Occipital lobe (tissue), 2 donors: ENCODE measurements around the gene GLYATL1. TPM values are rescaled to one million over a fixed set of nuclear protein-coding genes. Genes with fewer than 3 reads are reported as not detected.

Experiments used
- DNase-seq: peaks from one replicate; lab custom pipeline; 2025; lab: John Stamatoyannopoulos, UW
- total RNA-seq: library from RNA; depleted of rRNA; stranded (reverse); fragments of >200 nt; gene quantifications from one replicate; pipeline ENCODE4 v1.2.3, GENCODE V29; 2014

The GLYATL1 gene
- total RNA-seq, 1 donor from 2014 or later: 0.78 TPM

DNA sequence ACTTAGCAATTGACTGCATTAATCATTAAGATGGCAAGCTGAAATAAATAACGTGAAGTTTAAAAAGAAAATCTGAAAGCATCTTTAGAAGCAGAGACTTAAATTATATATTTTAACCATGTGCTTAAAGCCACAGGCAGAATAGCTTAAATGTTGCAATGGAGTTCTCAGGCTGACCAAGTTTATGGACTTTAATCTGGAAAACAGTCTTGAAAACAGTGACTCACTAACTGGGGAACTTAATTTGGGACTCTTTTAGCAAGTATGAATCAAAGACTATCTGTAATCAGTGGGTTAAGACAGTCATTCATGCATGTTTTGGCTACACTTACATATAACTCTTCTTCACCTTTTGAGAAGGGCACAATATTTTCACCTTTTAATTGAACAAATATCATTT lies 12.6 kb upstream of the GLYATL1 start:
- DNase-seq: no peak

DNA sequence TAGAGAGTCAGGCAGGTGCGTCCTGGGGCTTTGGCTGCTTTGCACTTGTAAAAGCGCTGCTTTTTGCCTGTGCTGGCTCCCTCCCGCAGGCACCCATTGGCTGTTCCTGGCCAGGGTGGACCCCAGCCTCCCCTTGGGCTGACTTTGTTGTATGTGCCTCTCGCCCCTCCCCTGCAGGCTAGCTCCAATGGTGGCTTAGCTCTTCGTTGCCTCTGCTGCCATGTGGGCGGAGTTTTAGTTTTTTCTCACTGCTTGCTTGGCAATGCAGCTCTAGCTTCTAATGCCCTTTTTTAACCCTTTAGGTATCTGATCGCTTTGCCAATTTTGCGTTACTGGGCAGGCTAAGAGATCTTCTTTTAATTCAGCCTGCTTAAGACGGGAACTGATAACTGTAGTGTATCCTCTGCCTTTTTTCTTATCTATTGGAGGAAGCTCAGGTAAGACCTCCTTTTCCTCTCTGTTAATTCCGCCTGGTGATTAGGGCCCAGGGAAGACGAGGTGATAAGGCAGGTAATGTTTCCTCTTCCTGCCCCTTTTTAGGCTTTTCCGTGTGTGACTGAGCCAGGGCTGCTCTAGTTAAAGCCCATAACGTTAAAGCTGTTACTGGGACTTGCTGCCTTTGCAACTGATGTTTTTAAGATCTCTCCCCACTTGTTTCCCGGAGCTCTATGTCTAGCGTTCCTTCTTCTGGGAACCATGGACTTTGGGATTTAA lies 11.7 kb upstream of the GLYATL1 start:
- DNase-seq: no peak

GRCh38 chr11:58928107-58928499 lies 11.2 kb upstream of the GLYATL1 start:
- DNase-seq: no peak

GRCh38 chr11:58928691-58929090 lies 10.6 kb upstream of the GLYATL1 start:
- no peak for DNase-seq

DNA sequence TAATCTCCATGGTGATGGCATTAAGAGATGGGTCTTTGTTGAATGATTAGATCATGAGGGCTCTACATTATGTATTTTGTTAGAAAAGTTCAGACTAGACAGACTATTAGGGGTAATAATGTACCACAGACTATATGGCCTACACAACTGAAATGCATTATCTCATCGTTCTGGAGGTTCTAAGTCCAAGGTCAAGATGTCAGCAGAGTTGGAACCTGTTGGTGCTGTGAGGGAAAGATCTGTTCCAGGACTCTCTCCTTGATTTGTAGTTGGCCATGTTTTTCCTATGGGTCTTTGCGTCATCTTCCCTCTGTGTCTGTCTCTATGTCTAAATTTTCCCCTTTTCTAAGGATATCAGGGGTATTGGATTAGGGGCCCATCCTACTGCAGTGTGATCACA lies 8.4 kb upstream of the GLYATL1 start:
- no peak for DNase-seq

DNA sequence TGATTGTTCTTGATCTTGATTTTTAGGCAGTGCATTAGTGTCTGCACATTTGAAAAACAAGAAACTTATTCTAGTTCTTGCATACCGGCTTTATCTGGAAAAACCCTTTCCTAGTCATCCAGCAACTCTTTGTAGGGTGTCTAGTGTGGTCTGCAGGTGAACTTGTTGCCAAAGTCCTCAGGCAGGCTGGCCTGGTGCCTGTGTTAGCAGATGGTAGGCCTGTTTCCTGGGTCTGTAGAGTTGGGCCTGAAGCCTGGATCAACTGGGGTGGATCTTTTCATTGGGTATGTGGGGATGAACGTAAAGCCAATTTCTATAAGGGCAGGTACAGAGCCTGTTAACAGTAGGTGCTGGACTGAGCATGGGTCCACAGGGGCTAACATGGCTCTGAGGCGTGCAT lies 5.6 kb upstream of the GLYATL1 start:
- DNase-seq: no peak

GRCh38 chr11:58934945-58935513 lies 4.3 kb upstream of the GLYATL1 start:
- DNase-seq: no peak

DNA sequence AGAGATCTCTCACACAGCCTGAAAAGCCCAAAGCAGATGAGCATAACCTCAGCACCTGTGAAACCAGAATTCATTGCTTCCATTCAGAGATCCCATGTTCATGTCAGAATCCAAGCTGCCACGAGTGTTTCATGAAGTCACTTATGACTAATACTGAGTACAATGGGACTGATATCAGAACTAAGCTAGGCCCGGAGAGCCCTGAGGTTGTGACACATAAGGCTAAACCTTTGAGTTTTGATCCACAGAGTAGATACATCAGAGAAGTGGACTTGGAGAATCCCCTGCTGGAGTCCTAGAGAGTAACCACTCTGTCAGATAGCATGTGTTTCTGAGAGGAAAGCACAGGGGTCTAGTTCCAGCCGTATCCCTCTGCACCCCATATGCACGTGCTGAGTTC lies 890 bp upstream of the GLYATL1 start:
- no peak for DNase-seq

- no peak for DNase-seq
These were observed 740 bp downstream of the GLYATL1 start for GRCh38 chr11:58940028-58940427.

DNA sequence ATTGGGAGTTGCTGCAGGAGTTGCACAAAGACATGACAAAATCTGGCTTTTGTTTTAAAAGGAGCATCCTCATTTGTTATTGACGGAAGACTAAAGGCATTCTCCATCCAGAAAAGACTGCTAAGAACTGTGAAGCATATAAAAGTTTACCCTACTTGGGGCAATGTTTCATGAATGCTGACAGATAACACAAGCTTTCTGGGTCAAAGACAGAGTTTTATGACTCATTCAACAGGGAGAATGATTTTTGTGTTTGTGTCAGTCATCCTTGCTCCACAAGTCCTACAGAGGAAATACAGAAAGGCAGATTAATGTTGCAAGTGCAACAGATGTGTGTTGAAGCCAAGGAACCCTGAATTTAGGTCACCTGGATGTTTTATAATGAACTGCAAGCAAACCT lies 2.5 kb downstream of the GLYATL1 start:
- no peak for DNase-seq

- DNase-seq: no peak
These were observed 6.4 kb downstream of the GLYATL1 start for GRCh38 chr11:58945663-58946062.

- no peak for DNase-seq
These were observed 9.9 kb downstream of the GLYATL1 start for GRCh38 chr11:58949184-58949583.

DNA sequence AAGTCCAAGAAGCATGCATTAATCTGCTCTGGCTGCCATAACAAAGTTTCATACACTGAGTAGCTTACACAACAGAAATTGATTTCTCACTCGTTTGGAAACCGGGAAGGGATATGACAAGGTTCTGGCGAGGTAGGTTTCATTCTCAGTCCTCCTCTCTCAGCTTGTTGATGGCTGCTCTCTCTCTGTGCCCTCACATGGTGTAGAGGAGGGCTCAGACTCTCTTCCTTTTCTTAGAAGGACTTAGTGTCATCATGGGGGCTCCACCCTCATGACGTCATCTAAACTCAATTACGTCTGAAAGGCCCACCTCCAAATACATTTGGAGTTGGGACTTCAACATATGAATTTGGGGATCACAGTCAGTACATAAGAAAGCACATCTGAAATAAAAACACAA lies 18.6 kb downstream of the GLYATL1 start:
- no peak for DNase-seq

GRCh38 chr11:58958500-58958899 lies 19.2 kb downstream of the GLYATL1 start:
- DNase-seq: no peak

DNA sequence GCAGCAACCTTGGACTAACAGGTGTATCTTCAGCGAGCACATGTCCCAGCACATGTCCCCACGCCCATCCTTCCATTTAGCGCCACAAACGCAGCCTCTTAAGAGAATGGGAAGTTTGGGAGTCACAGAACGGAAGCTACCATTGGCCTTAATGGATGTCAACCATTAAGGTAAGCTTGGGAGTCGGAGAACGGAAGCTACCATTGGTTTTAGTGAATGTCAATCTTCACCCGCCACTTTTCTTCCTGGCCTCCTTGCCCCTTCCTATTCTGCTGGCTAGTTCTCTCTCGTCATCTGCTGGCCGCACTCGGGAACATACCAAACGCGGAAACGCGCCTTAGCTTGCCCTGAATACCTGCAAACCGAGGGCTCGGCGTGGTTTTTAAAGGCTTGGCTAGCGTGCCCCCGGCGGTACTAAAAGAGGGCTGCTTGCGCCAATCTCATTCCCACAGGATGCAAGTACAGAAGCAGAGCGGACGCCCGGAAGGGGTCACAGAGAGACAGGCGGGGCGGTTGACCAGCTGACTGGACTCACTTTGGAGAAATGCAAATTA lies 24.3 kb downstream of the GLYATL1 start:
- no peak for DNase-seq

- no peak for DNase-seq
These were observed 26.1 kb downstream of the GLYATL1 start for GRCh38 chr11:58965246-58965985.

DNA sequence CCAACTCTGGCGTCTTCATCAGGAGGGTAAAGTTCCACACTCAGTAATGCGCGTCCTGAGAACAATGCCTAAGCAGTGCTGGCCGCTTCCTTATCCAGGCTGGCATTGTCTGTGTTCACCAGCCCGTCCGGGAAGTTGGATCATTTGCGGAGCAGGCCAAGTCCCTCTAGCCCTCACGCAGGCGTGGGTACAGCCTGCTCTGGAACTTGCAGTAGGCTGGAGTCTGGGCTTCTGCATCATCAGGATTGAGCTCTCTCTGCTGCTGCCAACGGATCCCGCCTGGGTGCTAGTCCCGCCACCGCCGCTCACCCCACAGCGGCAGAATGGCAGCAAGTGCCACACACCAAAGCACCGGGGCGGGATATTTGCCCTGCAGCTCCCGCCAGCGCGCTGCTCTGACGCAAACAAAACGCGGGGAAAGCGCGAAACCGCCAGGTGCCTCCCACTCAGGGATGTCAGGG lies 29.0 kb downstream of the GLYATL1 start:
- no peak for DNase-seq

- DNase-seq: no peak
These were observed 38.2 kb downstream of the GLYATL1 start for GRCh38 chr11:58977470-58977869.

DNA sequence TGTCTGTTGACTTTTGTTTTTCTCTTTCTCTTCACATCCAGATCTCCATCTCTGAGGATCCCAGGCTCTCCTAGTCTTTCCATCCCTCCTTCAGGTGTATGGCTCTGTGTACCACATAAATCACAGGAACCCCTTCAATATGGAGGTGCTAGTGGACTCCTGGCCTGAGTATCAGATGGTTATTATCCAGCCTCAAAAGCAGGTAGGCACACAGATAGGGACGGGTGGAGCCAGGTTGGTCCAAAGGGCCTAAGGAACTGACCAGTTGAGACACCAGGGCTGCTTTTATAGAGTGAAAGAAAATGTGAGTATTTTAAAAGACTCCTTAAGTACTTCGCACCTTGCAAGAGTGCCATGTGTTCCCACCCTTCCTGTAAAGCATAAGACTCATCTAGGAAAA lies 39.9 kb downstream of the GLYATL1 start:
- no peak for DNase-seq

GRCh38 chr11:58980159-58980843 lies 41.0 kb downstream of the GLYATL1 start:
- no peak for DNase-seq

GRCh38 chr11:58992489-58992888 lies 53.2 kb downstream of the GLYATL1 start:
- no peak for DNase-seq

DNA sequence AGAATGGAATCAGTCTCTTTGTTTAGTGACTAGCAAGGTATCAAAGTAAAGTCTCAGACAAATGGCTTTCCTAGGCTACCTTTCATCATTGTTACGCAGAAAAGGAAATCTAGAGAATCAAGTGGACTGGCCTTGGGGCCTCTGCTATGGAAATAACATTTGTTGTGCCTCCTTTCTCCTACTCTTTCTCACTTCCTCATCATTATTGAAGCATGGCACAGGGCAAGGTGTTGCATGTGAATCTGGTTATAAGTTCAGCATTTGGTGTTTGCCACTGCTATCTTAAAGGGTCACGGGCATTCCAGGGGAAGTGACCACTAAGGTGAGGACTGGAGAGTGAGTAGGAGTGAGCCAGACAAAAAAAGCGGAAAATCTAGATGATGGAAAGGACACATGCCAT lies 54.9 kb downstream of the GLYATL1 start:
- no peak for DNase-seq
